Heart left ventricle (tissue), 13 donors: Measurements from ENCODE around the gene CYP11A1.

Experiments
- POLR2A ChIP-seq, 2 donors: fragments of 450-650 bp; IDR thresholded peaks; one replicate each; pipeline ENCODE4 v1.6.1; 2017; ENCODE audit warnings: antibody characterized with exemption in 2 of 2, mild to moderate bottlenecking in 2 of 2, moderate library complexity in 2 of 2
- TF ChIP-seq, protein P1 (sequence below), 12 donors: fragments of 200-600 bp; sonication (generic) in 4 of 12; IDR thresholded peaks; one replicate each; pipeline versions ENCODE4 v1.5.0 to v1.8.0; 2018 to 2022; ENCODE audit warnings: antibody characterized with exemption in 12 of 12, mild to moderate bottlenecking in 5 of 12
- donor health status: ischemic (EF 13 %, LVEDD 7.1; RV severe dilation, severe dysfunction).
- donor health status: DM: no; HTN: yes; CAD: no.
- donor health status: DM: no; HTN: no; CAD: no.
- donor health status: ischemic (EF 25% LVEDD 6.9; RV normal size, moderate dysfunction).
- donor health status: ischemic (EF 25% LVEDD 5.7; RV mildly dilated, moderate dysfunction).
- donor health status: ischemic (EF 35%, LVEDD 5.7; RV mildly dilated, moderate dysfunction).
- donor health status: nonischemic (EF 11% LVEDD 7.7; RV severe dilation, severe dysfunction).
- donor health status: DM: yes; HTN: yes; CAD: no.
- donor health status: PGD.
- donor health status: ischemic (EF 29% LVEDD 5.4; RV normal size, mild dysfunction).
- donor health status: nonischemic (EF 23%, LVEDD 6.1; RV moderate dilation, normal function).

- TF ChIP-seq, protein P1, sequence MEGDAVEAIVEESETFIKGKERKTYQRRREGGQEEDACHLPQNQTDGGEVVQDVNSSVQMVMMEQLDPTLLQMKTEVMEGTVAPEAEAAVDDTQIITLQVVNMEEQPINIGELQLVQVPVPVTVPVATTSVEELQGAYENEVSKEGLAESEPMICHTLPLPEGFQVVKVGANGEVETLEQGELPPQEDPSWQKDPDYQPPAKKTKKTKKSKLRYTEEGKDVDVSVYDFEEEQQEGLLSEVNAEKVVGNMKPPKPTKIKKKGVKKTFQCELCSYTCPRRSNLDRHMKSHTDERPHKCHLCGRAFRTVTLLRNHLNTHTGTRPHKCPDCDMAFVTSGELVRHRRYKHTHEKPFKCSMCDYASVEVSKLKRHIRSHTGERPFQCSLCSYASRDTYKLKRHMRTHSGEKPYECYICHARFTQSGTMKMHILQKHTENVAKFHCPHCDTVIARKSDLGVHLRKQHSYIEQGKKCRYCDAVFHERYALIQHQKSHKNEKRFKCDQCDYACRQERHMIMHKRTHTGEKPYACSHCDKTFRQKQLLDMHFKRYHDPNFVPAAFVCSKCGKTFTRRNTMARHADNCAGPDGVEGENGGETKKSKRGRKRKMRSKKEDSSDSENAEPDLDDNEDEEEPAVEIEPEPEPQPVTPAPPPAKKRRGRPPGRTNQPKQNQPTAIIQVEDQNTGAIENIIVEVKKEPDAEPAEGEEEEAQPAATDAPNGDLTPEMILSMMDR (IDR thresholded peaks at IDR 0.05), result no peak
- no peak for TF ChIP-seq POLR2A (IDR thresholded peaks at IDR 0.05)
These were observed 25.0 kb upstream of the CYP11A1 start for GRCh38 chr15:74392451-74392830.
